Ascending aorta (tissue), 2 donors: ENCODE measurements around the gene C17orf100. TPM values are rescaled to one million over a fixed set of nuclear protein-coding genes. Genes with fewer than 3 reads are reported as not detected.

Experiments
- DNase-seq, 2 donors: peaks; one replicate each; pipeline ENCODE4 v3.0.0-alpha.2; 2019; ENCODE audit warnings: low spot score in 2 of 2
- H3K27ac ChIP-seq, 2 donors: fragments of 200-600 bp; sonication (generic); one replicate each; pipeline ENCODE4 v1.5.1; 2016 to 2017; ENCODE audit warnings: mild to moderate bottlenecking in 1 of 2
- H3K27me3 ChIP-seq: fragments of 200-600 bp; sonication (generic); one replicate; pipeline ENCODE4 v1.5.1; 2017
- H3K36me3 ChIP-seq, 2 donors: fragments of 200-600 bp; sonication (generic); one replicate each; pipeline ENCODE4 v1.5.1; 2016
- H3K4me1 ChIP-seq, 2 donors: fragments of 200-600 bp; sonication (generic); one replicate each; pipeline ENCODE4 v1.5.1; 2016 to 2017; ENCODE audit warnings: mild to moderate bottlenecking in 1 of 2
- H3K4me3 ChIP-seq, 2 donors: fragments of 200-600 bp; sonication (generic); one replicate each; pipeline ENCODE4 v1.5.1; 2016 to 2017; ENCODE audit warnings: mild to moderate bottlenecking in 1 of 2
- H3K9me3 ChIP-seq, 2 donors: fragments of 200-600 bp; sonication (generic); one replicate each; pipeline ENCODE4 v1.5.1; 2016
- intact Hi-C: fragments of 100-400 bp; cut with DNase I; formaldehyde crosslinking; loops from one replicate; pipeline ENCODE4 v1.15.1; 2023
- total RNA-seq: library from RNA; depleted of rRNA; stranded (reverse); fragments of >200 nt; gene quantifications from one replicate; pipeline ENCODE4 v1.1.0, GENCODE V29; 2016
- TF ChIP-seq, protein P1 (sequence below), 3 experiments: fragments of 200-600 bp in 2 of 3; fragments of 450-650 bp in 1 of 3; sonication (generic) in 2 of 3; IDR thresholded peaks; one replicate each; pipeline ENCODE4 v1.5.1; 2016 to 2019; ENCODE audit warnings: antibody characterized with exemption in 3 of 3, mild to moderate bottlenecking in 1 of 3, moderate library complexity in 1 of 3

The C17orf100 gene
- total RNA-seq, 1 donor from 2014 or later, result 4.3 TPM

DNA sequence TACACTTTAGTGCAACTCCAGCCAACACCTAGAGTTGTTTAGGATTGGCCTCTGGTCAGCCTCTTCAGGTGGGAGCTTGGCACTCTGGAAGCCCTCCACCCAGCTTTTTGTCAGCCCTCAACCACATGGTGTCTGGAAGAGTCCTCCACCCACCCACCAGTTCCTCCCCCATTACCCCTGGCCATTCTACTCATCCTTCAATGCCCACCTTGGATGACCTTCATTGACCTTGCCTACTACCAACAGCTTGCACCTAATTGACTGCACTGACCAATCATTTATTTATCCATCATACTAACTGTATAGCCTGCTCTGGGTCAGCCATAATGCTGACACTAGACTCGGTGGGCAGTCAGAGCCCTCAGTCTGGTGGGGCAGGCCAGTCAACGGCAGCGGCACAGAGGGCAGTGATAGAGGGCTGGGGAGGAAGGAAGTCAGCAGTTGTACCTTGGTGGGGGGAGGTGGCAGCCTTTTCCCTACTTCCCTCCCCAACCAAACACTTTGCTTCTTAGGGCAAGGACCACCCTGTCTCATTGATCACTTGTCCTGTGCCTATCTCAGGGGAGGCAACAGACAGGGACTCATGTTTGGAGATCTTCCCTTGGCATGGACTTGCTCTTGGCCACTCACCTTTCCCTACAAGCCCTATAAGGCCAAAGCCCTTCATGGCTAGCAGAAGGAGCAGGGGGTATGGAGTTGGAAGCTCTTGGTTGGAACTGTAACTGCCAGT lies 32.3 kb downstream of the C17orf100 start:
- TF ChIP-seq, protein P1, sequence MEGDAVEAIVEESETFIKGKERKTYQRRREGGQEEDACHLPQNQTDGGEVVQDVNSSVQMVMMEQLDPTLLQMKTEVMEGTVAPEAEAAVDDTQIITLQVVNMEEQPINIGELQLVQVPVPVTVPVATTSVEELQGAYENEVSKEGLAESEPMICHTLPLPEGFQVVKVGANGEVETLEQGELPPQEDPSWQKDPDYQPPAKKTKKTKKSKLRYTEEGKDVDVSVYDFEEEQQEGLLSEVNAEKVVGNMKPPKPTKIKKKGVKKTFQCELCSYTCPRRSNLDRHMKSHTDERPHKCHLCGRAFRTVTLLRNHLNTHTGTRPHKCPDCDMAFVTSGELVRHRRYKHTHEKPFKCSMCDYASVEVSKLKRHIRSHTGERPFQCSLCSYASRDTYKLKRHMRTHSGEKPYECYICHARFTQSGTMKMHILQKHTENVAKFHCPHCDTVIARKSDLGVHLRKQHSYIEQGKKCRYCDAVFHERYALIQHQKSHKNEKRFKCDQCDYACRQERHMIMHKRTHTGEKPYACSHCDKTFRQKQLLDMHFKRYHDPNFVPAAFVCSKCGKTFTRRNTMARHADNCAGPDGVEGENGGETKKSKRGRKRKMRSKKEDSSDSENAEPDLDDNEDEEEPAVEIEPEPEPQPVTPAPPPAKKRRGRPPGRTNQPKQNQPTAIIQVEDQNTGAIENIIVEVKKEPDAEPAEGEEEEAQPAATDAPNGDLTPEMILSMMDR (IDR thresholded peaks at IDR 0.05), result no peak
- Histone ChIP-seq H3K27ac (no peak overlapping the region), H3K9me3 (no peaks in the 10 kb centered on the region), H3K4me1 (no peaks in the 10 kb centered on the region), H3K4me3 (no peak overlapping the region), H3K36me3 (no peaks in the 10 kb centered on the region), H3K27me3 (no peaks in the 10 kb centered on the region)
- DNase-seq, result no peak
- intact Hi-C loops, result no loop called here

- no peaks in the 10 kb centered on the region for H3K27me3 ChIP-seq
- no peaks in the 10 kb centered on the region for H3K4me1 ChIP-seq
- TF ChIP-seq, protein P1 (IDR thresholded peaks at IDR 0.05), result no peak
- H3K4me3 ChIP-seq, result no peak overlapping the region
- no peaks in the 10 kb centered on the region for H3K36me3 ChIP-seq
- no peaks in the 10 kb centered on the region for H3K9me3 ChIP-seq
- H3K27ac ChIP-seq, result no peak overlapping the region
- intact Hi-C loops, result no loop called here
- no peak for DNase-seq
Observed at GRCh38 chr17:6684460-6684783, 32.9 kb downstream of the C17orf100 start.

DNA sequence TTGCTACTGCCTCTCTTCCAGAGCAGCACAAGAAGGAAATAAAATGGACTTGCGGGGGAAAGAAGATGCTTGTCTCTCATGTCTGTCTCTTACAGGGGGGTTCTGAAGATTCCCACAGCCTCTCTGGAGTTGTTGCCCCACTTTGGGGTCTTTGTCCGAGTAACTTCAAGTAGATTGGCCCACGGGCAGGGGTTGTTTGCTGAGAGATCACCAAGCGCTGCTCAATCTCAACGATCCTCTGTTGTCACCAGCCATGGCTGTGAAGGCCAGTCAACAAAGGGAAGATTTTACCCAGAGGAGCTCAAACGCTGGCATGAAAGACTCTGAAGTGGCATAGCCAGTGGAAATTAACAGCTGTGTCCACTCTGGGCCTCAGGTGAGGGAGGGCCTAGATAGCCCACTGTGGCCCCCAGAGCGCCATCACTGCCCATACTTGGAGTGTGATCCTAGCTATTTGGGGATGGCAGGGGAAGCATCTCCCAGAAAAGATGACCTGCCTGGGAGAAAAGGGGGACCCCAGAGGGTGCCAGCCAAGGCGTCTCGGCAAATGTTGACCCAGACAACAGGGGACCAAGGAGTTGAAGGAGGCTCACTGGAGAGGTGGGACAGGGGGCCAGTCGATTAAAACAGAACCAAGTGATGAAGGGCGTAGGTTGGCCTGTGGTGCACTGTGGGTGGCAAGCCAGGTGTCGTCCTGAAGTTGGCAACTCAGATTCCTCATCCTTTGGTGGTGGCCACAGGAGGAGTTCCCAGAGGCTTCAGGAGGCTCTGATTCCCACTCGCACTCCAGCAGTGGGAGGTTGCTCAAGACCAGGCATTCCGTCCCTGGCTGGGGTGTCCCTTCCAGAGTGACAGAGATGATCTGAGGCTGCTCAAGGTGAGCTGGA lies 33.6 kb downstream of the C17orf100 start:
- no peak for DNase-seq
- Histone ChIP-seq H3K9me3 (no peaks in the 10 kb centered on the region), H3K4me3 (no peak overlapping the region), H3K4me1 (no peaks in the 10 kb centered on the region), H3K36me3 (no peaks in the 10 kb centered on the region), H3K27ac (no peak overlapping the region), H3K27me3 (no peaks in the 10 kb centered on the region)
- intact Hi-C loops, result no loop called here
- TF ChIP-seq, protein P1 (IDR thresholded peaks at IDR 0.05), result no peak

GRCh38 chr17:6686026-6686425 lies 34.5 kb downstream of the C17orf100 start:
- no peak overlapping the region for H3K27ac ChIP-seq
- H3K4me1 ChIP-seq, result no peaks in the 10 kb centered on the region
- H3K36me3 ChIP-seq, result no peaks in the 10 kb centered on the region
- intact Hi-C loops, result no loop called here
- no peak overlapping the region for H3K4me3 ChIP-seq
- TF ChIP-seq, protein P1 (IDR thresholded peaks at IDR 0.05), result no peak
- H3K27me3 ChIP-seq, result no peaks in the 10 kb centered on the region
- DNase-seq, result no peak
- no peaks in the 10 kb centered on the region for H3K9me3 ChIP-seq

- Histone ChIP-seq H3K27me3 (no peaks in the 10 kb centered on the region), H3K4me3 (no peak overlapping the region), H3K9me3 (no peaks in the 10 kb centered on the region), H3K27ac (no peak overlapping the region), H3K4me1 (no peaks in the 10 kb centered on the region), H3K36me3 (no peaks in the 10 kb centered on the region)
- DNase-seq, result no peak
- intact Hi-C loops, result no loop called here
- TF ChIP-seq, protein P1 (IDR thresholded peaks at IDR 0.05), result no peak
Observed at GRCh38 chr17:6688944-6689343, 37.4 kb downstream of the C17orf100 start.
